ENCODE data around the gene ADGRG3.

ADGRG3 gene

DNA sequence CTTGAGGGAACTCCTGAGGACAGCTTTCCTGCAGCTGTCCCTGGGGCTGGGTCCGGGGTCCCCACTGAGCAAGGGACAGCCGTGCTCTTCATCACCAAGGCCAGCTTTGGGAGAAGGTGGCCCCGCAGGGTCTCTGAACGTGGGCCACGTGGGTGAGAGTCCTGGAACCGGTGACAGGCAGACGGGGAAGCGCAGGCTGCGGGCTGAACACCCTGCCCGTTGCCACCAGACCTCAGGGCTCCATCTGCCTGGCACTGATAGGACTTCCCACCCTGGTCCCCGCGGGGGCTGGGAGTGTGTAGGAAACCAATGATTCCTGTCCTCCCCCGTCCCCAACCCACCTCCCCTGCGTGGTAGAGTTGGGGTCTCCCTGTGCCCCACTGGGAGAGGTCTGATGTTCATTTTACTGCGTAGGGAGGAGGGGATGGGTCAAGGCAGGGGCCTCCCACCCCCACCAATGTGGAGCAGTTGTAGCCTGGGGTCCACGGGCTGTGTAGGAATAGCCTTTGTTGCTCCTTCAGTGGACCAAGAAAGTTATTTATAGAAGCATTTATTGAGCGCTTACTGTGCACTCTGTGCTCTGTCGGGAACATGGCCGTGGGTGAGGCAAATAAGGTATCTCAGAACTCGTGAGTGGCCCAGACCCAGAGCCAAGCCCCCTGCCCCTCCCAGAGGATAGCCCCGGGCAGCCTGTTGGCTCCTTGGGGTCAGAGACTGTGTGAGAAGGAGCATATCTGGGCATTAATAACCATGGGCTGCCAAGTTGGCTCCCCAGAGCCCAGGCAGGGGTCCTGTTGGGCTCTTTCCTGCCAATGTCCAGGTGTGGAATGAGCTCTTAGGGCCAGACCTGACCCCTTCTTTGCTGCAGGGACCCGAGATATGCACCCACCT lies 38.3 kb upstream of the ADGRG3 start:
- ChIA-PET POLR2A (no interaction called here), CTCF (no interaction called here)
- Histone ChIP-seq H3K36me3 (ENCODE audit: control insufficient read depth in 2 of 2, insufficient read depth in 1 of 2, low read length in 2 of 2) (no peaks in the 10 kb centered on the region), H3K9me3 (ENCODE audit: control insufficient read depth, insufficient read depth, low read depth, low read length) (no peaks in the 10 kb centered on the region), H3K4me1 (ENCODE audit: control insufficient read depth, insufficient read depth, low read length) (no peaks in the 10 kb centered on the region), H3K4me3 (ENCODE audit: low read depth, low read length) (no peak overlapping the region), H3K27ac (ENCODE audit: extremely low read depth, low read depth, low read length) (no peak overlapping the region)
- TF ChIP-seq ZFHX2 (tag by site-specific recombination; conservative IDR thresholded peaks at IDR 0.05) (peak; percentile 28; the same call in 1 of the 2 replicates), EGR2 (tag by site-specific recombination; IDR thresholded peaks at IDR 0.05; ENCODE audit: low read depth) (peak; percentile 22; the same call in 1 of the 2 replicates), ZNF658 (tag by site-specific recombination; IDR thresholded peaks at IDR 0.05) (no peak), TCF7L2 (IDR thresholded peaks at IDR 0.05; ENCODE audit: borderline replicate concordance, low read depth, low read length) (no peak), ZNF239 (tag by site-specific recombination; IDR thresholded peaks at IDR 0.05) (no peak)
- TF ChIP-seq, protein P1, sequence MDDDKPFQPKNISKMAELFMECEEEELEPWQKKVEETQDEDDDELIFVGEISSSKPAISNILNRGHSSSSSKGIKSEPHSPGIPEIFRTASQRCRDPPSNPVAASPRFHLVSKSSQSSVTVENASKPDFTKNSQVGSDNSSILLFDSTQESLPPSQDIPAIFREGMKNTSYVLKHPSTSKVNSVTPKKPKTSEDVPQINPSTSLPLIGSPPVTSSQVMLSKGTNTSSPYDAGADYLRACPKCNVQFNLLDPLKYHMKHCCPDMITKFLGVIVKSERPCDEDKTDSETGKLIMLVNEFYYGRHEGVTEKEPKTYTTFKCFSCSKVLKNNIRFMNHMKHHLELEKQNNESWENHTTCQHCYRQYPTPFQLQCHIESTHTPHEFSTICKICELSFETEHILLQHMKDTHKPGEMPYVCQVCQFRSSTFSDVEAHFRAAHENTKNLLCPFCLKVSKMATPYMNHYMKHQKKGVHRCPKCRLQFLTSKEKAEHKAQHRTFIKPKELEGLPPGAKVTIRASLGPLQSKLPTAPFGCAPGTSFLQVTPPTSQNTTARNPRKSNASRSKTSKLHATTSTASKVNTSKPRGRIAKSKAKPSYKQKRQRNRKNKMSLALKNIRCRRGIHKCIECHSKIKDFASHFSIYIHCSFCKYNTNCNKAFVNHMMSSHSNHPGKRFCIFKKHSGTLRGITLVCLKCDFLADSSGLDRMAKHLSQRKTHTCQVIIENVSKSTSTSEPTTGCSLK (tag by site-specific recombination; IDR thresholded peaks at IDR 0.05): no peak

DNA sequence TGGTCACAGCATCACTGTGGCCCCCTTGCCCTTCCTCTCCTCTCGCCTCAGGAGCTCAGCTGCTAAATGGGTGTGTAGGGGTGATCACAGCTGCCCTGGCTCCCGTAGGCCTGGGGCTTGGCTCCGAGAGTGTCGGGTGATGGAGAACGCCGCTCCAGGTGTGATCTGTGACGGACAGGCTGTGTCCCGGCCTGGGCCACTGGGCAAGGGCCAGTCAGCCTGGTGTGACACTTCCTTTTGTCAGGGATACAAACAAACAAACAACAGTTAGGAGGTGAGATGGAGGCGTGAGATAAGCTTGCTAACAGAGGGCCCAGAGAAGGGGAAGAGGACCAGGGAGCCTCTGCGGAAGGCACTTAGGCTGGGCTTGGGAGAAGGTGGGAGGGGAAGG lies 37.7 kb upstream of the ADGRG3 start:
- no peaks in the 10 kb centered on the region for H3K36me3 ChIP-seq (ENCODE audit: control insufficient read depth in 2 of 2, insufficient read depth in 1 of 2, low read length in 2 of 2)
- TF ChIP-seq ZNF654 (tag by site-specific recombination; IDR thresholded peaks at IDR 0.05; ENCODE audit: low read depth): no peak
- no peak for TF ChIP-seq ZBTB8A (tag by site-specific recombination; IDR thresholded peaks at IDR 0.05)
- no peak for TF ChIP-seq GLIS2 (tag by site-specific recombination; IDR thresholded peaks at IDR 0.05)
- TF ChIP-seq, protein P2, sequence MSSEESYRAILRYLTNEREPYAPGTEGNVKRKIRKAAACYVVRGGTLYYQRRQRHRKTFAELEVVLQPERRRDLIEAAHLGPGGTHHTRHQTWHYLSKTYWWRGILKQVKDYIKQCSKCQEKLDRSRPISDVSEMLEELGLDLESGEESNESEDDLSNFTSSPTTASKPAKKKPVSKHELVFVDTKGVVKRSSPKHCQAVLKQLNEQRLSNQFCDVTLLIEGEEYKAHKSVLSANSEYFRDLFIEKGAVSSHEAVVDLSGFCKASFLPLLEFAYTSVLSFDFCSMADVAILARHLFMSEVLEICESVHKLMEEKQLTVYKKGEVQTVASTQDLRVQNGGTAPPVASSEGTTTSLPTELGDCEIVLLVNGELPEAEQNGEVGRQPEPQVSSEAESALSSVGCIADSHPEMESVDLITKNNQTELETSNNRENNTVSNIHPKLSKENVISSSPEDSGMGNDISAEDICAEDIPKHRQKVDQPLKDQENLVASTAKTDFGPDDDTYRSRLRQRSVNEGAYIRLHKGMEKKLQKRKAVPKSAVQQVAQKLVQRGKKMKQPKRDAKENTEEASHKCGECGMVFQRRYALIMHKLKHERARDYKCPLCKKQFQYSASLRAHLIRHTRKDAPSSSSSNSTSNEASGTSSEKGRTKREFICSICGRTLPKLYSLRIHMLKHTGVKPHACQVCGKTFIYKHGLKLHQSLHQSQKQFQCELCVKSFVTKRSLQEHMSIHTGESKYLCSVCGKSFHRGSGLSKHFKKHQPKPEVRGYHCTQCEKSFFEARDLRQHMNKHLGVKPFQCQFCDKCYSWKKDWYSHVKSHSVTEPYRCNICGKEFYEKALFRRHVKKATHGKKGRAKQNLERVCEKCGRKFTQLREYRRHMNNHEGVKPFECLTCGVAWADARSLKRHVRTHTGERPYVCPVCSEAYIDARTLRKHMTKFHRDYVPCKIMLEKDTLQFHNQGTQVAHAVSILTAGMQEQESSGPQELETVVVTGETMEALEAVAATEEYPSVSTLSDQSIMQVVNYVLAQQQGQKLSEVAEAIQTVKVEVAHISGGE (tag by site-specific recombination; conservative IDR thresholded peaks at IDR 0.05; ENCODE audit: low read depth): no peak
- TF ChIP-seq, protein P3, sequence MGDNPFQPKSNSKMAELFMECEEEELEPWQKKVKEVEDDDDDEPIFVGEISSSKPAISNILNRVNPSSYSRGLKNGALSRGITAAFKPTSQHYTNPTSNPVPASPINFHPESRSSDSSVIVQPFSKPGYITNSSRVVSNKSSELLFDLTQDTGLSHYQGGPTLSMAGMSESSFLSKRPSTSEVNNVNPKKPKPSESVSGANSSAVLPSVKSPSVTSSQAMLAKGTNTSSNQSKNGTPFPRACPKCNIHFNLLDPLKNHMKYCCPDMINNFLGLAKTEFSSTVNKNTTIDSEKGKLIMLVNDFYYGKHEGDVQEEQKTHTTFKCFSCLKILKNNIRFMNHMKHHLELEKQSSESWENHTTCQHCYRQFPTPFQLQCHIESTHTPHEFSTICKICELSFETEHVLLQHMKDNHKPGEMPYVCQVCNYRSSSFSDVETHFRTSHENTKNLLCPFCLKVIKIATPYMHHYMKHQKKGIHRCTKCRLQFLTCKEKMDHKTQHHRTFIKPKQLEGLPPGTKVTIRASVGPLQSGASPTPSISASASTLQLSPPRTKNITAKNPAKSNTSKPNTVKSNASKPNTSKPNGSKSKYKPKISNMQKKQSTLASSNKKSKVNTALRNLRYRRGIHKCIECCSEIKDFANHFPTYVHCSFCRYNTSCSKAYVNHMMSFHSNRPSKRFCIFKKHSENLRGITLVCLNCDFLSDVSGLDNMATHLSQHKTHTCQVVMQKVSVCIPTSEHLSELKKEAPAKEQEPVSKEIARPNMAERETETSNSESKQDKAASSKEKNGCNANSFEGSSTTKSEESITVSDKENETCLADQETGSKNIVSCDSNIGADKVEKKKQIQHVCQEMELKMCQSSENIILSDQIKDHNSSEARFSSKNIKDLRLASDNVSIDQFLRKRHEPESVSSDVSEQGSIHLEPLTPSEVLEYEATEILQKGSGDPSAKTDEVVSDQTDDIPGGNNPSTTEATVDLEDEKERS (tag by site-specific recombination; IDR thresholded peaks at IDR 0.05): no peak
- TF ChIP-seq, protein P4, sequence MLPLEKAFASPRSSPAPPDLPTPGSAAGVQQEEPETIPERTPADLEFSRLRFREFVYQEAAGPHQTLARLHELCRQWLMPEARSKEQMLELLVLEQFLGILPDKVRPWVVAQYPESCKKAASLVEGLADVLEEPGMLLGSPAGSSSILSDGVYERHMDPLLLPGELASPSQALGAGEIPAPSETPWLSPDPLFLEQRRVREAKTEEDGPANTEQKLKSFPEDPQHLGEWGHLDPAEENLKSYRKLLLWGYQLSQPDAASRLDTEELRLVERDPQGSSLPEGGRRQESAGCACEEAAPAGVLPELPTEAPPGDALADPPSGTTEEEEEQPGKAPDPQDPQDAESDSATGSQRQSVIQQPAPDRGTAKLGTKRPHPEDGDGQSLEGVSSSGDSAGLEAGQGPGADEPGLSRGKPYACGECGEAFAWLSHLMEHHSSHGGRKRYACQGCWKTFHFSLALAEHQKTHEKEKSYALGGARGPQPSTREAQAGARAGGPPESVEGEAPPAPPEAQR (tag by site-specific recombination; IDR thresholded peaks at IDR 0.05): no peak
- no peak for TF ChIP-seq ZNF366 (tag by site-specific recombination; conservative IDR thresholded peaks at IDR 0.05)
- CTCF ChIA-PET: no interaction called here
- H3K27ac ChIP-seq (ENCODE audit: extremely low read depth, low read depth, low read length): no peak overlapping the region
- H3K4me1 ChIP-seq (ENCODE audit: control insufficient read depth, insufficient read depth, low read length): no peaks in the 10 kb centered on the region
- no peak overlapping the region for H3K4me3 ChIP-seq (ENCODE audit: low read depth, low read length)
- H3K9me3 ChIP-seq (ENCODE audit: control insufficient read depth, insufficient read depth, low read depth, low read length): no peaks in the 10 kb centered on the region
- POLR2A ChIA-PET: no interaction called here
